ENCODE data around the gene APOF.
"Not testable (repeated sequence)": the region's sequence is repeated elsewhere in the genome, so short reads cannot be mapped to it uniquely, and the experiment has no call there.

Gene APOF

DNA sequence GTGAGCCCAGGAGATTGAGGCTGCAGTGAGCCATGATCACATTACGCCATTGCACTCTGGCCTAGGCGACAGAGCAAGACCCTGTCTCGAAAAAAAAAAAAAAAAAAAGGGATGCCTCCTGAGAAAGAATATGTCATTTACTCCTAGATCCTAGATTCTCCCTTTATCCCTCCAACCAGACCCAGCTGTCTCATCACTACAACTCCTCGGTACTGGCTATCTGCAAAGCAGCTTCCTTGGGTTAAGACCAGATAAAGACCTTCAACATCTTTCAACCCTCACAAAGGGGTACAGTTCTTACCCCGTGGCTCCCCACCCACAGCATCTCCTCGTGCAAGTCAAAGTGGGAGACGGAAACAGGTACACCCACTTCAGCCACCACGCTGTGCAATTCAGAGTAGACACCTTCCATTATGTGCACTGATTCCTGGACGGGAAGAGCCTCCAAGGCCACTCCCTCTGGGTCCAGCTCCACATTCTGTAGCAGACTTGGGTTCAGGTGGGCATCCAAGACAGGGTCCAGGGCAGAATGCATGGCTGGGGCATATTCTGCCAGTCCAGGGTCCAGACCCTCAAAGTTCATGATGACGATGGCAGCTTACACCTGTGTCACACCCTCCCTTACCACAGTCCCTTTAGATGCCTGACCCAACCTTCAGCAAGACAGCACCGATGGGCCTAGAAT, 30.0 kb downstream of the APOF start:
- no peak for DNase-seq (ENCODE audit: low read depth in 2 of 2)

DNA sequence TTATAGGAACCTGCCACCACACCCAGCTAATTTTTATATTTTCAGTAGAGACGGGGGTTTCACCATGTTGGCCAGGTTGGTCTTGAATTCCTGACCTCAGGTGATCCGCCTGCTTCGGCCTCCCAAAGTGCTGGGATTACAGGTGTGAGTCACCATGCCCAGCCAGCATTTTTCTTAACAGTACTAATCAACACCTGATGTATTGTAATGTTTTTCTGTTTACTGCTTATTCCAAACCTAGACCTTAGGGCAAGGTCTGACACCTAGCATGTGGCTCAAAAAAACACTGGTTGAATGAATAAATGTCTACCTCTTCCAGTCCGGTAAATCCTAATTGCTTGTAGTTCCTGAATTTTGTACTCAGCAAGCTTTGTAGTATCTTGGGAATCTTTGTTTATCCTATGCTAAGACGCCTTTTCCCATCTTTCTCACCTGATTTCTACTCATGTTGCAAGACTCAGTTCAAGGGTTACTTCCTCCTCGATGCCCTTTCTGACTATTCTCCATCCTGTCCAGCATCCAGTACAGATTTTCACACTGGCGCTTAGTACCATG, 31.6 kb downstream of the APOF start:
- DNase-seq (ENCODE audit: low read depth in 2 of 2), result no peak

DNA sequence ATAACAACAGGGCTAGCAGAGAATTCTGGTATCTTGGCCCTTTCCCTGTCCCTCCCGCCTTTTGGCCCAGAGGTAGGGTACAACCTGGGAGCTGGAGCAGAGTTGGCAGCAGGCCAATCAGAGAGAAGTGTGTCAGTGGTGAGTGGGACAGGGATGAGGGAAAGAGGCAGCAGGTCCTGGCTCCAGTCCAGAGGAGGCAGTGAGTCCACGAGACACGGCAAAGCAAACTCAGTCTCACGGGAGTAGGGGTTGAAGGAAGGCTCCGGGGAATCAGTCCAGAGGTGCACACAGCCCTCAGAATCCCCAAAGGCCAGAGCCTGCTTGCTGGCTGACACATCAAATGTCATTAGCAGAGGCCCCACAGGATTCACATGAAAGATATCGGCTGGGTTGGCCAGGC, 36.1 kb downstream of the APOF start:
- DNase-seq (ENCODE audit: low read depth in 2 of 2), result no peak

GRCh38 chr12:56326126-56326525, 36.5 kb downstream of the APOF start:
- no peak for DNase-seq (ENCODE audit: low read depth in 2 of 2)

DNA sequence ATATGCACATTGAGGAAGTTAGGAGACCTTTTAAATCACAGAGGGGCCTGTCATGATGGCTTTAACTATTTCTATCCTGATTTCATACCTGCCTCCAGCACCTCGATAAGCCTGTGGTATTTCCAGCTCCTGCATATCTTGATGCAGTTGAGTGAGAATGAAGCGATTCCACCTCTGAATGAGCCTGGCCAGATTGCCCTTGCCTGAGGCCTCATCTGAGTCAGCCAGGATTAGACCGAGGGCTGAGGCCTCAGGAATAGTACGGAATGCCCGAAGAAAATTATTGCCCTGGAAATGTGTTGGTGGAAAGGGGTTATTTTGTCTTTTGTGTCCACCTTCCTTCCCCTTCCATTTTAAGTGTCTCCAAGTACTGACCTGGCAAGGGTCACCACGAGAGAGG, 38.5 kb downstream of the APOF start:
- DNase-seq (ENCODE audit: low read depth in 2 of 2), result no peak

GRCh38 chr12:56321610-56322009, 41.0 kb downstream of the APOF start:
- not testable (repeated sequence) for DNase-seq (ENCODE audit: low read depth in 2 of 2)

DNA sequence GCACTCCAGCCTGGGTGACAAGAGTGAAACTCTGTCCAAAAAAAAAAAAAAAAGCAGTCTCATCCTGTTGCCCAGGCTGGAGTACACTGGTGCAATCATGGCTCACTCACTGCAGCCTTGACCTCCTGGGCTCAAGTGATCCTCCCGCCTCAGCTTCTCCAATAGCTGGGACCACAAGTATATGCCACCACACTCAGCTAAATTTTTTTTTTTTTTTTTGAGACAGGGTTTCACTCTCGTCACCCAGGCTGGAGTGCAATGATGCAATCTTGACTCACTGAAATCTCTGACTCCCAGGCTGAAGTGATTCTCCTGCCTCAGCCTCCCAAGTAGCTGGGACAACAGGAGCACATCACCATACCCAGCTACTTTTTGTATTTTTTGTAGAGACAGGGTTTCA, 41.6 kb downstream of the APOF start:
- DNase-seq (ENCODE audit: low read depth in 2 of 2), result no peak

DNA sequence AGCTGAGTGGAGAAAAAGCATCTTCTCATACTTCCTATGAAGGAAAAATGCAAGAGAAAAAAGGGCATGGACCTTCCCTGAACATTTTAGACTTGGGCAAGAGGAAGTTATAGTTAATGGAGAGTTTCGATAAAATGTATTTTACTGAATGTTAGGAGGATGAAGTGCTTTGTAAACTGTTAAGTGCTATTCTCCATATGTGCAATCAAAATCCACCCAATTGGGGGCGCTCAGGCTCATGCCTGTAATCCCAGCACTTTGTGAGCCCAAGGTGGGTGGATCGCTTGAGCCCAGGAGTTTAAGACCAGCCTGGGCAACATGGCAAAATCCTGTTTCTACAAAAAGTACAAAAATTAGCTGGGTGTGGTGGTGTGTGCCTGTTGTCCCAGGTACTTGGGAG, 45.0 kb downstream of the APOF start:
- no peak for DNase-seq (ENCODE audit: low read depth in 2 of 2)

DNA sequence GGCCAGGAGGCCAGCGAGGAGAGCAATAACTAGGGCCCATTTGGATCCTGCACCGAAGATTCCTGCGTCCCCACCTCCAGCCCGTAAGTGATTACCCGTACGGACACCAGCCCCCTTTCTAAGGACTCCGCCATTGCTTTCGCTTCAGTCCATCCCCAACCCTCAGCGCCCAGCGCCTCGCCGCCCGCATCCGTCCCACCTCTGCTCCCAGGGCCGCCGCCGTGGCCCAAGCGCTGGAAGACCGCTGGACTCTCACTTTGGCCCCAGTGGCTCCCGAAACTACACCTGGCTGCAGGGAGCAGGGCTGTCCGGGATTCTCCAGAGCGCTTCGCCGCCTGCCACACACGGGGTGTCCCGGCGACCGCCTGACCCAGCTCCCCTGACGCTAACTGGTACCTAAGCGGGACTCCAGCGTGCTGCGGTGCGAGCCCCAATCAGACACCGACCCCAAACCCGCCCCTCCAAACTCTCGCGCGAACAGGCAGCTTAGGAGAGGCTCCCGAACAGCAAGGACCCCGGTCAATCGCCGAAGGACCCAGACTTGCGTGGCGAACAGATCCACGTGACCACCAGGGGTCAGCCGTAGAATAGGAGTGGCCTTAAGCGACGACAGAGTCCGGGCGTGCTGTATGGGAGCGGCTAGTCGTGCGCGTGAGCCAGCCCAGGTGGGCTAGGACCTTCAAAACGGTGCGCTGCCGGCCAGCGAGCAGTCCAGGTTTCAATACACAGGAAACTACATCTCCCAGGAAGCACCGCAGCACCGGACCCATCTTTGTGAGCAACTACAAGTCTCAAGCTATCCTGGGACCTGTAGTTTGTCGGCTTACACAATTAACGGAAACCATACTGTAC, 46.8 kb downstream of the APOF start, which contains the start of gene CNPY2:
TSS of gene CNPY2 (minus strand) at position 367 of the 852 bp plus-strand sequence. CDS start 771 bp downstream, outside the sequence.
- peak; percentile 76 for DNase-seq (ENCODE audit: low read depth in 2 of 2)

DNA sequence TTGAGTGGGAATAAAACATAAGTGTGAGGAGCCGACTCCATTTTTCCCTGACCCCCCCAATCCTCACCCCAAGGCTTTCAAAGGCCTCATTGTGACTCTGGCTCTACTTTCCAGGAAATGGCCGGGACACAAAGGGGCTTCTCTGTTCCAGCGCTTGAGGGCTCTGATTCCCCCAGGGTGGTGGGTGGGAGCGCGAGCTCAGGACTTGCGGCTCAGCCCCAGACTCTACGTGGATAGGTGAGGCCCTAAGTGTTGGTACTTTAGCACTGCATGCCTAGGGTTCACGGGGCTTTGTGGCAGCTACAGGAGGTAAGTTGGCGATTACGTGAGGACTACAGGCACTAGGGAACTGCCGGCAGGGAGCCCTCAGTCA, 47.4 kb downstream of the APOF start:
- DNase-seq (ENCODE audit: low read depth in 2 of 2), result no peak

DNA sequence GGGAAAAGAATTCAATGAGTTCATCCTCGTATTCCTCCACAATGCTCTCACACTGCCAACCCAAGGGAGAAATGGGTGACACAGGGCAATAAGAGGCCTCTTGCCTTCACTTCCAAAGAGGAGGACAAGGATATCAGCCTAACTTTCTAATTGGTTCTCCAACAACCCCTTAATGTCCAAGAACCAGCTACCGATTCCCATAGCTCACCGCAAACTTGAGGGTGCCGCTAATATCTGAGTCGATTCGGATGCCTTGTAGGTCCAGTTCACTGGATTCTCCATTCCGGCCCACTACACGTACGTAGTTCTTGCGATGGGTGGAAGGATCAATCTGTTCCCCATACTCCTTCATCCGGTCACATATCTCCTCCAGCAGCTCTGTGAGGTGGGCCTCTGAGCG, 51.7 kb downstream of the APOF start:
- no peak for DNase-seq (ENCODE audit: low read depth in 2 of 2)

Data from stimulated activated CD4-positive, alpha-beta T cell treated with anti-CD3 and anti-CD28 coated beads, Interleukin-1b, Interleukin-23, amount 100 ng/mL, for 1 hour (primary cell).